Mononuclear cell (primary cell): Measurements from ENCODE around the gene IRAK2. TPM values are rescaled to one million over a fixed set of nuclear protein-coding genes. Genes with fewer than 3 reads are reported as not detected.
"Not testable (repeated sequence)": the region's sequence is repeated elsewhere in the genome, so short reads cannot be mapped to it uniquely, and the experiment has no call there.

Source experiments
- H3K27me3 ChIP-seq: 2 replicates; pipeline ENCODE4 v1.6.0; 2011; ENCODE audit warnings: low read length, control low read depth; ENCODE audit not compliant: insufficient read depth
- H3K4me1 ChIP-seq: 2 replicates; pipeline ENCODE4 v1.5.1; 2011; ENCODE audit warnings: mild to moderate bottlenecking, low read length, control low read depth; ENCODE audit not compliant: insufficient read depth
- H3K4me3 ChIP-seq: 2 replicates; pipeline ENCODE4 v1.5.1; 2011; ENCODE audit warnings: mild to moderate bottlenecking, low read length, moderate library complexity
- H3K9me3 ChIP-seq: 2 replicates; pipeline ENCODE4 v1.5.1; 2011; ENCODE audit warnings: low read depth, mild to moderate bottlenecking, control low read depth, low read length
- total RNA-seq: library from RNA; depleted of rRNA; stranded (reverse); fragments of >200 nt; gene quantifications from one replicate; pipeline ENCODE4 v1.2.3, GENCODE V29; 2012

IRAK2 gene
- total RNA-seq: 14.6 TPM

- Histone ChIP-seq H3K27me3 (no peaks in the 10 kb centered on the region), H3K9me3 (no peaks in the 10 kb centered on the region), H3K4me1 (peaks cover 39% of the 10 kb centered on the region), H3K4me3 (peak within 1 kb of the TSS; percentile 80)
Observed at GRCh38 chr3:10164546-10165393, at the start of gene IRAK2. TSS of gene IRAK2 (plus strand) at chr3:10164919. CDS start at chr3:10164955, 36 bp downstream.

GRCh38 chr3:10115326-10116137, 49.2 kb upstream of the IRAK2 start, which contains the start of gene BRK1:
TSS of gene BRK1 (plus strand) at chr3:10115675. CDS start at chr3:10115702, 27 bp downstream.
- no peaks in the 10 kb centered on the region for H3K9me3 ChIP-seq
- H3K4me3 ChIP-seq: peak within 1 kb of the TSS; percentile 88
- no peaks in the 10 kb centered on the region for H3K27me3 ChIP-seq
- H3K4me1 ChIP-seq: peaks cover 31% of the 10 kb centered on the region

- H3K4me1 ChIP-seq: peaks cover 31% of the 10 kb centered on the region
- H3K9me3 ChIP-seq: no peaks in the 10 kb centered on the region
- H3K27me3 ChIP-seq: no peaks in the 10 kb centered on the region
- peak overlapping the region; percentile 88 for H3K4me3 ChIP-seq
Observed at GRCh38 chr3:10116138-10116460, 48.6 kb upstream of the IRAK2 start.

- H3K27me3 ChIP-seq: no peaks in the 10 kb centered on the region
- no peak overlapping the region for H3K4me3 ChIP-seq
- peaks cover 31% of the 10 kb centered on the region for H3K4me1 ChIP-seq
- no peaks in the 10 kb centered on the region for H3K9me3 ChIP-seq
Observed at GRCh38 chr3:10116928-10117327, 47.8 kb upstream of the IRAK2 start.

GRCh38 chr3:10119376-10119775, 45.3 kb upstream of the IRAK2 start:
- Histone ChIP-seq H3K9me3 (no peaks in the 10 kb centered on the region), H3K4me3 (no peak overlapping the region), H3K27me3 (no peaks in the 10 kb centered on the region), H3K4me1 (peaks cover 31% of the 10 kb centered on the region)

- H3K9me3 ChIP-seq: no peaks in the 10 kb centered on the region
- H3K27me3 ChIP-seq: no peaks in the 10 kb centered on the region
- H3K4me1 ChIP-seq: peaks cover 25% of the 10 kb centered on the region
- no peak overlapping the region for H3K4me3 ChIP-seq
Observed at GRCh38 chr3:10121064-10121463, 43.7 kb upstream of the IRAK2 start.

GRCh38 chr3:10122724-10123123, 42.0 kb upstream of the IRAK2 start:
- H3K4me1 ChIP-seq: peaks cover 9% of the 10 kb centered on the region
- no peaks in the 10 kb centered on the region for H3K9me3 ChIP-seq

GRCh38 chr3:10135872-10136271, 28.8 kb upstream of the IRAK2 start:
- H3K27me3 ChIP-seq, H3K4me3 ChIP-seq, H3K4me1 ChIP-seq, H3K9me3 ChIP-seq: not testable (repeated sequence)

More at GRCh38 chr3:10122724-10123123, 42.0 kb upstream of the IRAK2 start:
- Histone ChIP-seq H3K4me3 (no peak overlapping the region), H3K27me3 (no peaks in the 10 kb centered on the region)

- H3K9me3 ChIP-seq: no peaks in the 10 kb centered on the region
- peaks cover 4% of the 10 kb centered on the region for H3K4me1 ChIP-seq
- no peak overlapping the region for H3K4me3 ChIP-seq
- no peaks in the 10 kb centered on the region for H3K27me3 ChIP-seq
Observed at GRCh38 chr3:10136426-10137005, 28.2 kb upstream of the IRAK2 start.

GRCh38 chr3:10137178-10137577, 27.5 kb upstream of the IRAK2 start:
- no peaks in the 10 kb centered on the region for H3K9me3 ChIP-seq
- peaks cover 4% of the 10 kb centered on the region for H3K4me1 ChIP-seq

GRCh38 chr3:10140996-10141546, 23.6 kb upstream of the IRAK2 start:
- peak overlapping the region; percentile 76 for H3K4me3 ChIP-seq
- H3K9me3 ChIP-seq: no peaks in the 10 kb centered on the region
- no peaks in the 10 kb centered on the region for H3K27me3 ChIP-seq
- H3K4me1 ChIP-seq: peaks cover 42% of the 10 kb centered on the region

More at GRCh38 chr3:10137178-10137577, 27.5 kb upstream of the IRAK2 start:
- H3K27me3 ChIP-seq: no peaks in the 10 kb centered on the region
- H3K4me3 ChIP-seq: no peak overlapping the region

- H3K27me3 ChIP-seq: no peaks in the 10 kb centered on the region
- H3K9me3 ChIP-seq: no peaks in the 10 kb centered on the region
- H3K4me3 ChIP-seq: peak overlapping the region; percentile 76
- peaks cover 46% of the 10 kb centered on the region for H3K4me1 ChIP-seq
Observed at GRCh38 chr3:10142707-10143560, 21.8 kb upstream of the IRAK2 start.

GRCh38 chr3:10145685-10146084, 19.0 kb upstream of the IRAK2 start:
- peaks cover 57% of the 10 kb centered on the region for H3K4me1 ChIP-seq
- H3K27me3 ChIP-seq: no peaks in the 10 kb centered on the region
- H3K4me3 ChIP-seq: no peak overlapping the region
- no peaks in the 10 kb centered on the region for H3K9me3 ChIP-seq

- Histone ChIP-seq H3K27me3 (no peaks in the 10 kb centered on the region), H3K4me1 (peaks cover 33% of the 10 kb centered on the region), H3K4me3 (no peak overlapping the region), H3K9me3 (no peaks in the 10 kb centered on the region)
Observed at GRCh38 chr3:10149226-10149625, 15.5 kb upstream of the IRAK2 start.
